ENCODE measurements around the gene DEPDC5.

GRCh38 chr22:31822523-31822922 lies 68.7 kb downstream of the DEPDC5 start:
- TF ChIP-seq CTCF (conservative IDR thresholded peaks at IDR 0.05) = no peak
- no peak for TF ChIP-seq ZFX (IDR thresholded peaks at IDR 0.05)

Data from C4-2B (cell line).